BE2C (cell line): ENCODE measurements around the gene RPH3AL.

ENCODE experiments used
- DNase-seq: peaks from one replicate; pipeline ENCODE4 v3.0.0-alpha.2; 2020
- H3K27me3 ChIP-seq: fragments of 250-450 bp; sonication (Bioruptor Pico); 2 replicates; pipeline ENCODE4 v1.5.1; 2020; ENCODE audit warnings: mild to moderate bottlenecking
- H3K36me3 ChIP-seq: fragments of 250-450 bp; sonication (Bioruptor Pico); 2 replicates; pipeline ENCODE4 v1.5.1; 2020; ENCODE audit warnings: mild to moderate bottlenecking
- H3K4me1 ChIP-seq: fragments of 250-450 bp; sonication (Bioruptor Pico); 2 replicates; pipeline ENCODE4 v1.5.1; 2020
- H3K4me3 ChIP-seq: 2 replicates; pipeline ENCODE4 v1.5.1; 2011; ENCODE audit warnings: low read depth, low read length
- H3K9me3 ChIP-seq: fragments of 250-450 bp; sonication (Bioruptor Pico); 2 replicates; pipeline ENCODE4 v1.5.1; 2020
- CTCF ChIP-seq: IDR thresholded peaks from 2 replicates; pipeline ENCODE4 v1.5.1; 2012; ENCODE audit warnings: mild to moderate bottlenecking, low read depth, low read length

RPH3AL gene

GRCh38 chr17:345992-346785 lies 6.4 kb downstream of the RPH3AL start:
- DNase-seq, result no peak
- no peaks in the 10 kb centered on the region for H3K9me3 ChIP-seq
- no peaks in the 10 kb centered on the region for H3K36me3 ChIP-seq
- no peaks in the 10 kb centered on the region for H3K4me1 ChIP-seq
- H3K4me3 ChIP-seq, result no peak overlapping the region
- H3K27me3 ChIP-seq, result no peaks in the 10 kb centered on the region
- TF ChIP-seq CTCF, result no peak

GRCh38 chr17:345261-345660 lies 7.3 kb downstream of the RPH3AL start:
- Histone ChIP-seq H3K4me3 (no peak overlapping the region), H3K4me1 (no peaks in the 10 kb centered on the region), H3K27me3 (no peaks in the 10 kb centered on the region), H3K36me3 (no peaks in the 10 kb centered on the region), H3K9me3 (no peaks in the 10 kb centered on the region)
- no peak for DNase-seq
- TF ChIP-seq CTCF, result no peak

GRCh38 chr17:343875-344752 lies 8.5 kb downstream of the RPH3AL start:
- TF ChIP-seq CTCF, result no peak
- Histone ChIP-seq H3K4me3 (no peak overlapping the region), H3K4me1 (no peaks in the 10 kb centered on the region), H3K36me3 (no peaks in the 10 kb centered on the region), H3K9me3 (no peaks in the 10 kb centered on the region), H3K27me3 (no peaks in the 10 kb centered on the region)
- no peak for DNase-seq

- no peak for TF ChIP-seq CTCF
- DNase-seq, result no peak
- Histone ChIP-seq H3K36me3 (no peaks in the 10 kb centered on the region), H3K4me3 (no peak overlapping the region), H3K27me3 (no peaks in the 10 kb centered on the region), H3K4me1 (no peaks in the 10 kb centered on the region), H3K9me3 (no peaks in the 10 kb centered on the region)
These were observed 9.4 kb downstream of the RPH3AL start for GRCh38 chr17:343211-343610.

DNA sequence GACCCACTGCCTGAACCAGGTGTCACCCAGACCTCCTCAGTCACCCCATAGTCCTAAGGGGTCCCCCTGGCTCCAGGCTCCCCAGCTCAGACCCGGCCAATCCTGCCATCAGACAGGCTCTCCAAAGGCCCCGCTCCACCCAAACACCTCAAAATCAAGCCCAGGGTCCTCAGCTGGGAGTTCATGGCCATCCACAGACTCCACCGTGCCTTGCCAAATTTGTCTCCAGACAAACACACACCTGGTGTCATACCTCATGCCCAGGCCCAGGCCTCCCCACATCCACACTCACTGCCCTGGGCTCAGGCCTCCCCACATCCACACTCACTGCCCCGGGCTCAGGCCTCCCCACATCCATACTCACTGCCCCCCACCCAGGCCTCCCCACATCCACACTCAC lies 12.5 kb downstream of the RPH3AL start:
- no peak for TF ChIP-seq CTCF

More for the DNA sequence above, 12.5 kb downstream of the RPH3AL start:
- Histone ChIP-seq H3K4me3 (no peak overlapping the region), H3K9me3 (no peaks in the 10 kb centered on the region), H3K27me3 (no peaks in the 10 kb centered on the region), H3K36me3 (no peaks in the 10 kb centered on the region), H3K4me1 (no peaks in the 10 kb centered on the region)
- DNase-seq, result no peak
